OCI-LY3 (cell line): Measurements from ENCODE around the gene LRP4.

Experiments used
- H2AFZ ChIP-seq: fragments of 200-600, 300-600 bp; shearing (Covaris generic); 2 replicates; pipeline ENCODE4 v1.6.0; 2014; ENCODE audit warnings: antibody characterized with exemption, low read depth, low read length
- H3K27ac ChIP-seq: fragments of 200-600, 300-600 bp; sonication (generic); 2 replicates; pipeline ENCODE4 v1.5.1; 2014; ENCODE audit warnings: mild to moderate bottlenecking, low read length, moderate library complexity, mixed read lengths
- H3K27me3 ChIP-seq: fragments of 200-600, 300-600 bp; sonication (generic); 2 replicates; pipeline ENCODE4 v1.6.1; 2014; ENCODE audit warnings: low read depth, low read length, mixed read lengths
- H3K36me3 ChIP-seq: fragments of 200-600, 300-600 bp; sonication (generic); replicated peaks from 2 replicates; pipeline ENCODE3; 2014; ENCODE audit warnings: low read depth, low read length, mixed read lengths
- H3K4me1 ChIP-seq: fragments of 300-600, 200-600 bp; sonication (generic); 2 replicates; pipeline ENCODE4 v1.6.1; 2014; ENCODE audit warnings: low read length, mixed read lengths
- H3K4me2 ChIP-seq: fragments of 200-600, 300-600 bp; sonication (generic); 2 replicates; pipeline ENCODE4 v1.6.1; 2014; ENCODE audit warnings: low read length, mixed read lengths
- H3K4me3 ChIP-seq: fragments of 300-600, 200-600 bp; sonication (generic); 2 replicates; pipeline ENCODE4 v1.5.1; 2014; ENCODE audit warnings: antibody characterized with exemption, mild to moderate bottlenecking, low read length, moderate library complexity
- H3K79me2 ChIP-seq: fragments of 300-600, 200-600 bp; shearing (Covaris generic); 2 replicates; pipeline ENCODE4 v1.6.1; 2014; ENCODE audit warnings: mild to moderate bottlenecking, low read length, mixed read lengths
- H3K9ac ChIP-seq: fragments of 300-600, 200-600 bp; shearing (Covaris generic); 2 replicates; pipeline ENCODE4 v1.6.0; 2014; ENCODE audit warnings: mild to moderate bottlenecking, low read length, moderate library complexity
- H3K9me3 ChIP-seq: fragments of 200-600, 300-600 bp; shearing (Covaris generic); 2 replicates; pipeline ENCODE4 v1.6.1; 2014; ENCODE audit warnings: low read length, mixed read lengths; ENCODE audit not compliant: insufficient read depth
- H4K20me1 ChIP-seq: fragments of 200-600, 300-600 bp; sonication (generic); 2 replicates; pipeline ENCODE4 v1.6.1; 2016; ENCODE audit warnings: low read length, mixed read lengths; ENCODE audit not compliant: insufficient read depth
- EZH2phosphoT487 ChIP-seq: fragments of 200-600 bp; shearing (Covaris generic); IDR thresholded peaks from 2 replicates; pipeline ENCODE4 v1.6.1; 2018; ENCODE audit warnings: antibody characterized with exemption, mixed run types, low read depth
- TF ChIP-seq, protein P1 (sequence below): fragments of 200-600, 300-600 bp; sonication (generic); IDR thresholded peaks from 2 replicates; pipeline ENCODE4 v1.5.1; 2014; ENCODE audit warnings: antibody characterized with exemption, low read length, low read depth

Gene LRP4

DNA sequence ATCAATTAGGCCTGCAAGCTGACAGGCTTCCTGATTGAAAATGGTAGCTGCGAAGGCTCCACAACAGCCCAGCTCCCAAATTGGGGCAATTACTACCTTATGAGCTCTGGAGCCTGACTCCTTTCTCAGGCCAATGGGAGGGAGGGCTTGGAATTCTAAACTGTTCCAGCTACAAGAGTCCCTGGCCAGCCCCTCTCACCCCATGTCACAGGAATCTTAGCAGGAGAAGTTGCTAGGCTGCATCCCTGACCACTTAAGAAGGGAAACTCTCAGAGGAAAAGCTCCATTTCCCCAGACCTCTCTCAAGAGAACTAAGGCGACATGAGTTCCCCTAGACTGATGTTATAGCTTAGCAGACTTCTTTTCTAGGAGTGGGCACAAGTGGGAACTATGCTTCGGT is 4.9 kb downstream of the LRP4 start:
- peaks cover 4% of the 10 kb centered on the region; the same call in 1 of the 2 replicates for H3K4me1 ChIP-seq
- no peak overlapping the region for H3K4me2 ChIP-seq

DNA sequence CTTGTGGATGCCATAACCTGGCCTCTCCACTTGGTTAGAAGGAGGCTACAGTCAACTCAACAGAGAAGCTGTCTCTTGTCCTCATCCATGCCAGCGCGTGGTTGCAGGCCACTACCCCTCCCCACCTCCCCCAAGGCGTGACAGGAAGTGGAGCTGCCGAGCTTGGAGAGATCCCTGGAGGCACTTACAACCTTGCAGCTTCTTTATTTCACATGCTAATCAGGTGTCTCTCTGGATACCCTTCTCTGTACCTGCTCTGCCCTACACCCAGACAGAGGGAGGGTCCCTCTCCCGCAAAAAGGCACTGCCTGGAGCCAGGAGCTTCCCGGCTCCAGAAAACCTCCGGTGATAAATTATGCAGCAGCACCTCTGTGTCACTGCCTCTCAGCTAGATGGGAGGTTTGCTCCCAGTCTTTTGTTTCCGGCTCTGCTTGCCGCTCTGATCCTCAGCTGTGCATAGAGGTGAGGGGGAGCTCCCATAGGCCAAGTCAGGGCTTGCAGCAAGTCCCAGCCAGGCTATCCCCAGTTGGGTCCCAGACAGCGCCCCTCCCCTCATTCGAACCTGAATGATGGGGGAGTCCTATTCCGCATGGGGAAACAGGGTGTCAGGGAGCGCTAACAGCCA is 5.7 kb downstream of the LRP4 start:
- Histone ChIP-seq H3K9me3 (no peaks in the 10 kb centered on the region), H4K20me1 (no peaks in the 10 kb centered on the region), H3K27ac (no peak overlapping the region), H3K36me3 (no peaks in the 10 kb centered on the region), H3K9ac (no peak overlapping the region), H3K4me1 (peaks cover 4% of the 10 kb centered on the region; the same call in 1 of the 2 replicates), H3K4me3 (no peak overlapping the region), H3K27me3 (peaks cover 33% of the 10 kb centered on the region), H2AFZ (no peak overlapping the region), H3K4me2 (no peak overlapping the region), H3K79me2 (no peaks in the 10 kb centered on the region)
- no peak for TF ChIP-seq EZH2phosphoT487
- TF ChIP-seq, protein P1, sequence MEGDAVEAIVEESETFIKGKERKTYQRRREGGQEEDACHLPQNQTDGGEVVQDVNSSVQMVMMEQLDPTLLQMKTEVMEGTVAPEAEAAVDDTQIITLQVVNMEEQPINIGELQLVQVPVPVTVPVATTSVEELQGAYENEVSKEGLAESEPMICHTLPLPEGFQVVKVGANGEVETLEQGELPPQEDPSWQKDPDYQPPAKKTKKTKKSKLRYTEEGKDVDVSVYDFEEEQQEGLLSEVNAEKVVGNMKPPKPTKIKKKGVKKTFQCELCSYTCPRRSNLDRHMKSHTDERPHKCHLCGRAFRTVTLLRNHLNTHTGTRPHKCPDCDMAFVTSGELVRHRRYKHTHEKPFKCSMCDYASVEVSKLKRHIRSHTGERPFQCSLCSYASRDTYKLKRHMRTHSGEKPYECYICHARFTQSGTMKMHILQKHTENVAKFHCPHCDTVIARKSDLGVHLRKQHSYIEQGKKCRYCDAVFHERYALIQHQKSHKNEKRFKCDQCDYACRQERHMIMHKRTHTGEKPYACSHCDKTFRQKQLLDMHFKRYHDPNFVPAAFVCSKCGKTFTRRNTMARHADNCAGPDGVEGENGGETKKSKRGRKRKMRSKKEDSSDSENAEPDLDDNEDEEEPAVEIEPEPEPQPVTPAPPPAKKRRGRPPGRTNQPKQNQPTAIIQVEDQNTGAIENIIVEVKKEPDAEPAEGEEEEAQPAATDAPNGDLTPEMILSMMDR: no peak

More for the DNA sequence above, 4.9 kb downstream of the LRP4 start:
- Histone ChIP-seq H2AFZ (no peak overlapping the region), H3K79me2 (no peaks in the 10 kb centered on the region), H3K4me3 (no peak overlapping the region), H3K27ac (no peak overlapping the region), H3K9me3 (no peaks in the 10 kb centered on the region), H3K27me3 (peaks cover 35% of the 10 kb centered on the region), H3K9ac (no peak overlapping the region), H3K36me3 (no peaks in the 10 kb centered on the region), H4K20me1 (no peaks in the 10 kb centered on the region)
- no peak for TF ChIP-seq EZH2phosphoT487
- TF ChIP-seq, protein P1: no peak

DNA sequence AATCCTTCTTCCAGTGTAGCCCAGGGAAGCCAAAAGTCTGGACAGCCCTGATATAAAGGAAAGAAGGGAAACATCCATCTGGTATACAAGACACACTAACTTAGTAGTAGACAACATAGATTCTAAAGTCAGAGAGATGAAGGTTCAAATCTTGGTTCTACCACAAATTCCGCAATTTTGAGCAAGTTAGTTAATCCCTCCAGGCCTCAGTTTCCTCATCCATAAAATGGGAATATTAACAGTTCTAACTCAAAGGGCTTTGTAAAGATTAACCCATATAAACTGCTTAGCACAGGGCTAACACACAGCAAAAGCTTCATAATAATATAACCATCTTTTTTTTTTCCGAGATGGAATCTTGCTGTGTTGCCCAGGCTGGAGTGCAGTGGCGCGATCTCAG is 10.7 kb downstream of the LRP4 start:
- no peak for TF ChIP-seq EZH2phosphoT487
- TF ChIP-seq, protein P1: no peak
- H3K79me2 ChIP-seq: no peaks in the 10 kb centered on the region
- H4K20me1 ChIP-seq: no peaks in the 10 kb centered on the region
- H3K4me1 ChIP-seq: no peaks in the 10 kb centered on the region
- H3K4me2 ChIP-seq: no peak overlapping the region
- H3K4me3 ChIP-seq: no peak overlapping the region
- H3K9me3 ChIP-seq: no peaks in the 10 kb centered on the region
- H3K27me3 ChIP-seq: no peaks in the 10 kb centered on the region
- H3K9ac ChIP-seq: no peak overlapping the region
- no peaks in the 10 kb centered on the region for H3K36me3 ChIP-seq
- H2AFZ ChIP-seq: no peak overlapping the region
- no peak overlapping the region for H3K27ac ChIP-seq

DNA sequence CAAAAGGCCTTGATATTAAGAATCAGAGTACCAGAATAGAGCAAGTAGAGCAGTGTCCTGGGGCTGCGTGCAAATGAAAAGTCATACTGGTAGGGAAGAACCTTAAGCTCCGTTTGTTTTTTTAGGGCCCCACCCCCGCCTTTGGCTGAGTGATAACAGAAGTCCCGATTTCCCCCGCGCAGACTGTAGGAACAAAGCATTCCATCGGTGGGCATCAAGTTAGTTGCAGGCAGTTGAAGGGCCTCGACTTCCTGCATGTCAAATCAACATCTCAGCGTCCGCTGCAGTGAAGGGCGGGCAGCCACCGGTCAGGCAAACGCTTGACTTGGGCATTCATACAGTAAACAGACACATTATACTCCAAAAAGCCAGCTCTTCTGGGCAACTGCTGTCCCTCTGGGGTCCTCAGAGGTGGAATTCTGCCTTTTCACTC is 11.7 kb downstream of the LRP4 start:
- Histone ChIP-seq H3K79me2 (no peaks in the 10 kb centered on the region), H3K27ac (no peak overlapping the region), H3K9me3 (no peaks in the 10 kb centered on the region), H3K36me3 (no peaks in the 10 kb centered on the region), H4K20me1 (no peaks in the 10 kb centered on the region), H3K4me2 (no peak overlapping the region), H3K4me3 (no peak overlapping the region), H2AFZ (no peak overlapping the region), H3K4me1 (no peaks in the 10 kb centered on the region), H3K27me3 (no peaks in the 10 kb centered on the region), H3K9ac (no peak overlapping the region)
- TF ChIP-seq, protein P1: no peak
- no peak for TF ChIP-seq EZH2phosphoT487
